Measurements from ENCODE around the gene UBE2Q2. TPM values are rescaled to one million over a fixed set of nuclear protein-coding genes. Genes with fewer than 3 reads are reported as not detected.
A peak's percentile ranks its signal among the peaks of the same experiment; 100 is the strongest.

Gene UBE2Q2
- total and polyA plus RNA-seq, 7 donors: 9.3 to 32.2 (median 15.9) TPM

DNA sequence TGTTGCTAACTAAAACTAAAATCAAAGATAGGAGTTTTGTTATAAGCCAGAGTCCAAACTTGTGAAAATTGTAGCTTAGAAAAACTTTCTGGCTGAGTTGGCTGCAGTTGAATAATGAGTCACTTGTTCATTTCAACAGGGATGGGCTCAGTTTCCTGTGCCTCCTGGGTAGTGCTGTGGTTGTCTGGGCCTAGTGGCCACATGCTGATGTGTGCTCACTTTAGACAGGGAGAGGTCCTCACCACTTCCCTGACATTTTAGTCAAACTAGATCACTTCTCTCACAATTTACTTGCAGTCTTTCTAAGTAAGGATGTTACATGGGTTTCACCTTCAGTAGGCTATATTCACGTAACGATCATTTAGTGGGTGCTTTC, 6.3 kb upstream of the UBE2Q2 start:
- Histone ChIP-seq H3K27ac (no peak overlapping the region), H3K36me3 (ENCODE audit: insufficient read depth in 1 of 2, low read depth in 1 of 2) (no peaks in the 10 kb centered on the region), H3K9me3 (no peaks in the 10 kb centered on the region), H3K4me1 (peaks cover 4% of the 10 kb centered on the region), H3K27me3 (ENCODE audit: insufficient read depth in 3 of 3, low read length in 2 of 3) (no peaks in the 10 kb centered on the region), H3K4me3 (no peak overlapping the region)
- intact Hi-C loops (cut with DNase I): no loop called here
- TF ChIP-seq, protein P1, sequence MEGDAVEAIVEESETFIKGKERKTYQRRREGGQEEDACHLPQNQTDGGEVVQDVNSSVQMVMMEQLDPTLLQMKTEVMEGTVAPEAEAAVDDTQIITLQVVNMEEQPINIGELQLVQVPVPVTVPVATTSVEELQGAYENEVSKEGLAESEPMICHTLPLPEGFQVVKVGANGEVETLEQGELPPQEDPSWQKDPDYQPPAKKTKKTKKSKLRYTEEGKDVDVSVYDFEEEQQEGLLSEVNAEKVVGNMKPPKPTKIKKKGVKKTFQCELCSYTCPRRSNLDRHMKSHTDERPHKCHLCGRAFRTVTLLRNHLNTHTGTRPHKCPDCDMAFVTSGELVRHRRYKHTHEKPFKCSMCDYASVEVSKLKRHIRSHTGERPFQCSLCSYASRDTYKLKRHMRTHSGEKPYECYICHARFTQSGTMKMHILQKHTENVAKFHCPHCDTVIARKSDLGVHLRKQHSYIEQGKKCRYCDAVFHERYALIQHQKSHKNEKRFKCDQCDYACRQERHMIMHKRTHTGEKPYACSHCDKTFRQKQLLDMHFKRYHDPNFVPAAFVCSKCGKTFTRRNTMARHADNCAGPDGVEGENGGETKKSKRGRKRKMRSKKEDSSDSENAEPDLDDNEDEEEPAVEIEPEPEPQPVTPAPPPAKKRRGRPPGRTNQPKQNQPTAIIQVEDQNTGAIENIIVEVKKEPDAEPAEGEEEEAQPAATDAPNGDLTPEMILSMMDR (IDR thresholded peaks at IDR 0.05): no peak
- ATAC-seq (peak in 3 of 4 donors; percentile 63 to 75 (median 75)), DNase-seq (peak; percentile 30 to 53)
- 92 to 99% (median 94%) methylated on average over 2 of the region's 2 CpGs for WGBS, 3 donors

DNA sequence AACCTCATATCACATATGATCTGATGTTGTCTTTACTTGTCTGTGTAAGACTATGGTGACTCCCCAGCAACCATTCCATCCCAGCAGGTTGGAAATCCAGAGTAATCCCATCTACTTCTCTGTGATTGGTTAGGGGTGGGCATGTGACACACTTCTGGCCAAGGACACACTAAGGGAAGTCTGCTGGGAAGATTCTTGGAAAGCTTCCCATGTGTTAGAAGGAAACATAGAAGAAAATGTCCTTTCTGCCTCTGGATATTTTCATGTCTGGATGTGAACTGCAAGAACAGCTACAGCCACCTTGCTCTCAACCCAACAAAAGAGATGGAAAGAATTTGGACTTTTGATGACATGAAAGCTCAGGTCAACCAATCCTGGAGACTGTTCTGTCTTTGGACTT, 2.6 kb upstream of the UBE2Q2 start:
- DNase-seq (no peak), ATAC-seq (no peak)
- Histone ChIP-seq H3K9me3 (no peaks in the 10 kb centered on the region), H3K27me3 (ENCODE audit: insufficient read depth in 3 of 3, low read length in 2 of 3) (no peaks in the 10 kb centered on the region), H3K27ac (no peak overlapping the region), H3K36me3 (ENCODE audit: insufficient read depth in 1 of 2, low read depth in 1 of 2) (no peaks in the 10 kb centered on the region), H3K4me3 (no peak overlapping the region), H3K4me1 (peaks cover 17% of the 10 kb centered on the region)
- TF ChIP-seq, protein P1 (IDR thresholded peaks at IDR 0.05): no peak
- intact Hi-C loops (cut with DNase I): loop anchor here in 1 of 2 donors (5.0 kb wide), 1 partner anchor 62 kb away; the partner anchor contains the start of gene FBXO22

DNA sequence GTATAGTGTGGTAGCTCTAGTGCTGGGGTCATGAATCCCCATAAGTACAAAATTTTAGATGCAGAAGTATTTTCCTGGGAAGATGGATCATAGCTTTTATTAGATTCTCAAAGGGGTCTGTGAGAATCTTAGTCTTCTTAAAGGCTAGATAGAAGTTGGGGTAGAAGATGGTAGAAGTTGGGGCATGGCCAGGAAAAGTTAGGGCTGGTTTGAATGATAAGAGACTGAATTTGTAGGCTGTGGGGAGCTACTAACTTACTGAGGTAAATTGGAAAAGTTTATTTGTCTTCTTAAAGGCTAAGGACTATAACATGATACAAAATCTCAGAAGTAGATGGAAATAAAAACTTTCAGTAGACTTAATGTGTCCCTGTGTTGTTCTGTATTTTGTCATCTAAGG, 1.6 kb upstream of the UBE2Q2 start:
- Histone ChIP-seq H3K36me3 (ENCODE audit: insufficient read depth in 1 of 2, low read depth in 1 of 2) (no peaks in the 10 kb centered on the region), H3K27me3 (ENCODE audit: insufficient read depth in 3 of 3, low read length in 2 of 3) (no peaks in the 10 kb centered on the region), H3K9me3 (no peaks in the 10 kb centered on the region), H3K4me1 (peaks cover 15% of the 10 kb centered on the region), H3K27ac (no peak overlapping the region), H3K4me3 (no peak overlapping the region)
- intact Hi-C loops (cut with DNase I): loop anchor here in 1 of 2 donors (5.0 kb wide), 1 partner anchor 61 kb away; the partner anchor contains the start of gene FBXO22
- ATAC-seq (no peak), DNase-seq (no peak)
- TF ChIP-seq, protein P1 (IDR thresholded peaks at IDR 0.05): no peak

DNA sequence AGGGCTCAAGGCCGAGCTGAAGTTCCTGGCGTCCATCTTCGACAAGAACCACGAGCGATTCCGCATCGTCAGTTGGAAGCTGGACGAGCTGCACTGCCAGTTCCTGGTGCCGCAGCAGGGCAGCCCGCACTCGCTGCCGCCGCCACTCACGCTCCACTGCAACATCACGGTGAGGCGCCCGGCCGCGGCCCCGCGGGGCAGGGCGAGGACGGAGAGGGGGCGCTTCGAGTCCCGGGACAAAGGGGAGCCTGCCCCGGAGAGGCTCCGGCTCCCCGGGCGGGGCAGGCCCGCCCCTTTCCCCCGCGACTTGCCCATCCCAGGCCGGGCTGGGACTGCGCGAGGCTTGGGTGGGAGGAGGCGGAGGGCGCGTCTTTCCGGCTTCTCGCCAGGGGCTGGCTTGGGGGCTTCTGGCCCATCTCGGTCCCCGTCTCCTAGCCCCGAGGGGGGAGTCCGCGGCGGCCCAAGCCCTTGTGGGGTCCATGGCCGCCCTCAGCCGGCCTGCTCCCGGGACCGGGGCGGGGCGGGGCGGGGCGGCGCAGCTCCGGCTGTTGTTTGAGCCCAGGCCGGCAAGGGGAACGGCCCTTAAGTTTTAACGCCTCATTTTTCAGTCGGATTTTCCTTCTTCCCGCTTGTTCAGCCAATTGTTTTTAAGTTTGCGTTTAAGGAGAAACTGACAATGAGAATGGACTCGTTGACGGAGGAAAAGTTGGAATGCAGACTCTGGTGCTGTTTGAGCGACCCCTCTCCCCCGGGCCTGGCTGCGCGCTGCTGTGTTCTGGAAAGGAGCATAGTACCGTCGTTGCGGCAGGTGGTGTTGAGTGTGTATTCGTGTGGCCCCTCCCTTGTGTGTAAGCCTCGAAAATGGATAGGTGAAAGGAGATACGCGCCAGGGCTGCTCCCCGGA, 683 bp downstream of the UBE2Q2 start:
- ATAC-seq (peak; percentile 68 to 81 (median 72)), DNase-seq (peak; percentile 63 to 74)
- 0 to 1% (median 0%) methylated on average over 56 to 77 of the region's 77 CpGs for WGBS, 3 donors
- H3K27ac ChIP-seq: peak overlapping the region; percentile 82
- H3K4me3 ChIP-seq: peak overlapping the region; percentile 90
- H3K27me3 ChIP-seq (ENCODE audit: insufficient read depth in 3 of 3, low read length in 2 of 3): no peaks in the 10 kb centered on the region
- TF ChIP-seq, protein P1 (IDR thresholded peaks at IDR 0.05): no peak
- H3K36me3 ChIP-seq (ENCODE audit: insufficient read depth in 1 of 2, low read depth in 1 of 2): no peaks in the 10 kb centered on the region
- H3K9me3 ChIP-seq: no peaks in the 10 kb centered on the region
- H3K4me1 ChIP-seq: peaks cover 18% of the 10 kb centered on the region
- intact Hi-C loops (cut with DNase I): loop anchor here in 1 of 2 donors (5.0 kb wide), 1 partner anchor 58 kb away; the partner anchor contains the start of gene FBXO22
